Non-pigmented ciliary epithelial cell (primary cell): Measurements from ENCODE around the gene GPR132.
"Not testable (repeated sequence)": the region's sequence is repeated elsewhere in the genome, so short reads cannot be mapped to it uniquely, and the experiment has no call there.

ENCODE experiments used
- DNase-seq: peaks from one replicate; pipeline ENCODE4 v3.0.0-alpha.2; 2010; ENCODE audit warnings: low read depth

GPR132 gene

GRCh38 chr14:105075379-105076295 is 10.4 kb upstream of the GPR132 start:
- no peak for DNase-seq

GRCh38 chr14:105074601-105075053 is 9.4 kb upstream of the GPR132 start:
- DNase-seq: no peak

- no peak for DNase-seq
Observed at GRCh38 chr14:105073720-105074600, 8.7 kb upstream of the GPR132 start.

- DNase-seq: no peak
Observed at GRCh38 chr14:105072892-105073719, 7.9 kb upstream of the GPR132 start.

- DNase-seq: no peak
Observed at GRCh38 chr14:105072381-105072861, 7.2 kb upstream of the GPR132 start.

- no peak for DNase-seq
Observed at GRCh38 chr14:105071942-105072341, 6.7 kb upstream of the GPR132 start.

- DNase-seq: no peak
Observed at GRCh38 chr14:105071326-105071725, 6.1 kb upstream of the GPR132 start.

- no peak for DNase-seq
Observed at GRCh38 chr14:105070760-105071137, 5.5 kb upstream of the GPR132 start.

- DNase-seq: no peak
Observed at GRCh38 chr14:105069871-105070759, 4.9 kb upstream of the GPR132 start.

GRCh38 chr14:105069522-105069870 is 4.3 kb upstream of the GPR132 start:
- DNase-seq: no peak

- no peak for DNase-seq
Observed at GRCh38 chr14:105068818-105069217, 3.6 kb upstream of the GPR132 start.

- DNase-seq: no peak
Observed at GRCh38 chr14:105067969-105068301, 2.7 kb upstream of the GPR132 start.

- DNase-seq: no peak
Observed at GRCh38 chr14:105067140-105067968, 2.1 kb upstream of the GPR132 start.

GRCh38 chr14:105066240-105067071 is 1.2 kb upstream of the GPR132 start:
- DNase-seq: no peak

- no peak for DNase-seq
Observed at GRCh38 chr14:105064721-105065143, 498 bp downstream of the GPR132 start.

- no peak for DNase-seq
Observed at GRCh38 chr14:105064001-105064400, 1.2 kb downstream of the GPR132 start.

GRCh38 chr14:105063506-105063905 is 1.7 kb downstream of the GPR132 start:
- DNase-seq: not testable (repeated sequence)

GRCh38 chr14:105063056-105063455 is 2.2 kb downstream of the GPR132 start:
- DNase-seq: no peak

- DNase-seq: no peak
Observed at GRCh38 chr14:105062048-105062433, 3.2 kb downstream of the GPR132 start.
